Mesenchymal stem cell (in vitro differentiated cells and primary cell): ENCODE results near the gene ZNF541.

ENCODE experiments used
- DNase-seq: peaks from one replicate; pipeline ENCODE4 v3.0.0-alpha.2; 2013
- H2AFZ ChIP-seq: one replicate; pipeline ENCODE4 v1.6.1; 2013; ENCODE audit warnings: low read depth, mild to moderate bottlenecking, control low read depth, inconsistent platforms, low read length, moderate library complexity
- H2AK5ac ChIP-seq: 2 replicates; pipeline ENCODE4 v1.6.1; 2013; ENCODE audit warnings: low read length, moderate library complexity, mild to moderate bottlenecking, inconsistent platforms; ENCODE audit not compliant: severe bottlenecking
- H2BK120ac ChIP-seq: one replicate; pipeline ENCODE4 v1.6.1; 2013; ENCODE audit warnings: low read depth, mild to moderate bottlenecking, inconsistent platforms, low read length, moderate library complexity
- H2BK12ac ChIP-seq, 2 experiments: one replicate each; pipeline ENCODE4 v1.6.1; 2013; ENCODE audit warnings: inconsistent platforms in 2 of 2, low read length in 2 of 2, mild to moderate bottlenecking in 2 of 2, moderate library complexity in 2 of 2, control low read depth in 1 of 2
- H2BK15ac ChIP-seq: one replicate; pipeline ENCODE4 v1.6.1; 2013; ENCODE audit warnings: mild to moderate bottlenecking, low read depth, inconsistent platforms; ENCODE audit not compliant: poor library complexity, severe bottlenecking
- H2BK5ac ChIP-seq: 2 replicates; pipeline ENCODE4 v1.6.1; 2013; ENCODE audit warnings: low read depth, mild to moderate bottlenecking, low read length, control low read depth, inconsistent platforms; ENCODE audit not compliant: poor library complexity, severe bottlenecking
- H3K14ac ChIP-seq, 2 experiments: one replicate each; pipeline ENCODE4 v1.6.1; 2013; ENCODE audit warnings: inconsistent platforms in 2 of 2, low read length in 2 of 2, control low read depth in 1 of 2, mild to moderate bottlenecking in 1 of 2, moderate library complexity in 1 of 2
- H3K18ac ChIP-seq, 2 experiments: one replicate each; pipeline ENCODE4 v1.6.1; 2013; ENCODE audit warnings: inconsistent platforms in 2 of 2, low read length in 2 of 2, control low read depth in 1 of 2, low read depth in 1 of 2, mild to moderate bottlenecking in 1 of 2
- H3K23ac ChIP-seq, 2 experiments: one replicate each; pipeline ENCODE4 v1.6.1; 2013; ENCODE audit warnings: inconsistent platforms in 2 of 2, low read length in 2 of 2, mild to moderate bottlenecking in 2 of 2, moderate library complexity in 2 of 2, control low read depth in 1 of 2
- H3K27ac ChIP-seq: 2 replicates; pipeline ENCODE4 v1.5.1; 2013; ENCODE audit warnings: mild to moderate bottlenecking, moderate library complexity, low read length, control low read depth, inconsistent platforms; ENCODE audit not compliant: poor library complexity, severe bottlenecking
- H3K27me3 ChIP-seq, 2 experiments: 2 replicates each; pipeline versions ENCODE4 v1.6.1 to v1.7.0; 2013; ENCODE audit warnings: low read length in 2 of 2, mild to moderate bottlenecking in 2 of 2, moderate library complexity in 2 of 2, control low read depth in 1 of 2, inconsistent platforms in 1 of 2; ENCODE audit not compliant: control insufficient read depth in 1 of 2, insufficient read depth in 1 of 2
- H3K36me3 ChIP-seq, 2 experiments: 2 replicates each; pipeline versions ENCODE4 v1.6.1 to v1.7.0; 2013; ENCODE audit warnings: low read length in 2 of 2, control low read depth in 1 of 2, inconsistent platforms in 1 of 2, low read depth in 1 of 2, mild to moderate bottlenecking in 1 of 2; ENCODE audit not compliant: insufficient read depth in 2 of 2, control insufficient read depth in 1 of 2
- H3K4ac ChIP-seq, 2 experiments: one replicate each; pipeline ENCODE4 v1.6.1; 2013; ENCODE audit warnings: inconsistent platforms in 2 of 2, low read length in 2 of 2, mild to moderate bottlenecking in 2 of 2, moderate library complexity in 2 of 2, control low read depth in 1 of 2, low read depth in 1 of 2
- H3K4me1 ChIP-seq: 2 replicates; pipeline ENCODE4 v1.6.1; 2013; ENCODE audit warnings: low read depth, low read length, control low read depth; ENCODE audit not compliant: control insufficient read depth, insufficient read depth
- H3K4me2 ChIP-seq: 2 replicates; pipeline ENCODE4 v1.6.1; 2013; ENCODE audit warnings: low read length, mild to moderate bottlenecking, inconsistent platforms; ENCODE audit not compliant: poor library complexity, severe bottlenecking
- H3K4me3 ChIP-seq, 2 experiments: 2 replicates each; pipeline versions ENCODE4 v1.5.1 to v1.7.0; 2013; ENCODE audit warnings: low read length in 2 of 2, mild to moderate bottlenecking in 2 of 2, control low read depth in 1 of 2, low read depth in 1 of 2; ENCODE audit not compliant: insufficient read depth in 1 of 2
- H3K79me1 ChIP-seq: replicated peaks from 2 replicates; pipeline ENCODE4 v1.6.1; 2013; ENCODE audit warnings: mild to moderate bottlenecking, control low read depth, low read length, inconsistent platforms; ENCODE audit not compliant: poor library complexity, severe bottlenecking
- H3K9ac ChIP-seq: 2 replicates; pipeline ENCODE4 v1.7.0; 2013; ENCODE audit warnings: mild to moderate bottlenecking, low read length, moderate library complexity
- H3K9me3 ChIP-seq: 2 replicates; pipeline ENCODE4 v1.7.0; 2013; ENCODE audit warnings: mild to moderate bottlenecking, low read length; ENCODE audit not compliant: control insufficient read depth
- H4K8ac ChIP-seq: one replicate; pipeline ENCODE4 v1.6.1; 2013; ENCODE audit warnings: inconsistent platforms, mild to moderate bottlenecking, low read length, moderate library complexity
- H4K91ac ChIP-seq: one replicate; pipeline ENCODE4 v1.6.1; 2013; ENCODE audit warnings: mild to moderate bottlenecking, low read length, inconsistent platforms
- WGBS: methylation state at CpG from one replicate; pipeline ENCODE4 v1.1.7; 2013; ENCODE audit warnings: mixed read lengths; 5-methylcytosine and 5-hydroxymethylcytosine counted together

Gene ZNF541

DNA sequence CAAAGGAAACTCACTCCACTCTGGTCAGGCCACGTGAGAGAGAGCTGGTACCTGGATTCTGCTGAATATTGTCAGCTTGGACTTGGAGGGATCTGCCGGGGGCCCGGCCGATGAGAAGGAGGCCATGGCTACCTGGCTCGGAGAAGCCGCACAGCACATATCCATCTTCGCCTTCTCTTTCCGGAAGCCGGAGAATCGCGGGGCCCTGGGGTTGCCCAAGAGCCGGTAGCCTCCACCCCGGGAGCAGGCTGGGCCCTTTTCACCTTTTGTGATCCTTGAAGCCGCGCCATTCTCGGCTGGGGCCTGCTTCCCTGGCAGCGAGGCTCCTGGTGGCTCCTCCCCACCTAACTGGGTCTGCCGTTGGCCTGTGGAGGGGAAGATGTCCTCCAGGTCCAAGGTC is 28.9 kb downstream of the ZNF541 start:
- WGBS: 97% methylated on average over 18 of the region's 18 CpGs
- Histone ChIP-seq H3K9me3 (no peaks in the 10 kb centered on the region), H3K9ac (no peak overlapping the region), H2BK12ac (no peak overlapping the region), H2AK5ac (no peak overlapping the region), H3K4ac (no peak overlapping the region), H3K23ac (no peak overlapping the region), H3K27ac (no peak overlapping the region), H3K4me2 (no peak overlapping the region), H3K4me3 (no peak overlapping the region), H3K27me3 (peaks cover 4 to 25% of the 10 kb centered on the region in 2 experiments), H3K18ac (no peak overlapping the region), H2BK15ac (no peak overlapping the region), H2BK5ac (no peak overlapping the region), H2AFZ (no peak overlapping the region), H2BK120ac (no peak overlapping the region), H3K36me3 (no peaks in the 10 kb centered on the region), H4K8ac (no peak overlapping the region), H3K14ac (no peak overlapping the region), H3K79me1 (no peaks in the 10 kb centered on the region), H4K91ac (no peak overlapping the region), H3K4me1 (peaks cover 15% of the 10 kb centered on the region)
- no peak for DNase-seq

DNA sequence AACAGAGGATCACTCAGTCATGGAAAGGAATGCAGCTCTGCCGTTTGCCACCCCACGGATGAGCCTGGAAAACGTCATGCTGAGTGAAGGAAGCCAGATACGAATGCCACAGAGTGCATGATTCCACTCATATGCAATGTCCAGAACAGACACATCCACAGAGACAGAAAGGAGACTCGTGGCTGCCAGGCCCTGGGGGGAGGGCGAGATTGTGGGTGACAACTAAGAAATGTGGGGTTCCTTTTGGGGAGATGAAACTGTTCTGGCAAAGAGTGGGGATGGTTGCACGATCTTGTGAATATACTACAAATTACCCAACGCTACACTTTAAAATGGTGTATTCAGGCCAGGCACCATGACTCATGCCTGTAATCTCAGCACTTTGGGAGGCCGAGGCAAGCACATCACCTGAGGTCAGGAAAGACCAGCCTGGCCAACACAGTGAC is 30.9 kb downstream of the ZNF541 start:
- DNase-seq: peak; percentile 91
- Histone ChIP-seq H3K4me3 (no peak overlapping the region), H3K18ac (no peak overlapping the region), H2BK12ac (peak overlapping the region in 1 of 2 experiments; percentile 60), H3K4me2 (no peak overlapping the region), H3K4me1 (peaks cover 16% of the 10 kb centered on the region), H2BK15ac (no peak overlapping the region), H3K9ac (no peak overlapping the region), H3K23ac (no peak overlapping the region), H2BK5ac (no peak overlapping the region), H3K36me3 (no peaks in the 10 kb centered on the region), H3K9me3 (no peaks in the 10 kb centered on the region), H4K8ac (no peak overlapping the region), H3K14ac (no peak overlapping the region), H4K91ac (no peak overlapping the region), H3K27ac (peak overlapping the region; percentile 70), H2AK5ac (no peak overlapping the region), H3K27me3 (peaks cover 13 to 22% of the 10 kb centered on the region in 2 experiments), H3K79me1 (no peaks in the 10 kb centered on the region), H3K4ac (no peak overlapping the region), H2AFZ (peak overlapping the region; percentile 58), H2BK120ac (no peak overlapping the region)
- 20% methylated on average over 4 of the region's 9 CpGs for WGBS

DNA sequence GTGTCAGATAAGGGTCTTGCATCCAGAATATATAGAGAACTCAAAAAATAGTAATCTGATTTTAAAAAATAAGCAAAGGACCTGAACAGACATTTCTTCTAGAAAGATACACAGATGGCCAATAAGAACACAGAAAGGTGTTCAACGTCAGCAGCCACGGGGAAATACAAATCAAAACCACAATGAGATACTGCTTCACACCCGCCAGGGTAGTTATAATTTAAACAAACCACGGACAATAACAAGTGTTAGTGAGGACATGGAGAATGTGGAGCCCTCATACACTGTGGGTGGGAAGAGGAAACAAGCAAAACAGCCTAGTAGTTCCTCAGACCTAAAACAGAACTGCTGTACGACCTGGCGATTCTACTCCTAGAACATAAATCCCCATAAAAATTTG is 31.4 kb downstream of the ZNF541 start:
- Histone ChIP-seq H3K4ac (no peak overlapping the region), H2BK15ac (no peak overlapping the region), H3K14ac (no peak overlapping the region), H4K8ac (no peak overlapping the region), H2BK5ac (no peak overlapping the region), H2BK120ac (no peak overlapping the region), H3K23ac (no peak overlapping the region), H3K9me3 (no peaks in the 10 kb centered on the region), H3K4me1 (peaks cover 16% of the 10 kb centered on the region), H3K4me2 (peak overlapping the region; percentile 8), H4K91ac (no peak overlapping the region), H3K27ac (peak overlapping the region; percentile 70), H3K9ac (no peak overlapping the region), H2AFZ (no peak overlapping the region), H2BK12ac (no peak overlapping the region), H2AK5ac (no peak overlapping the region), H3K36me3 (no peaks in the 10 kb centered on the region), H3K18ac (no peak overlapping the region), H3K27me3 (peaks cover 13 to 18% of the 10 kb centered on the region in 2 experiments), H3K4me3 (no peak overlapping the region), H3K79me1 (no peaks in the 10 kb centered on the region)
- 44% methylated on average over 2 of the region's 6 CpGs for WGBS
- DNase-seq: peak; percentile 80

DNA sequence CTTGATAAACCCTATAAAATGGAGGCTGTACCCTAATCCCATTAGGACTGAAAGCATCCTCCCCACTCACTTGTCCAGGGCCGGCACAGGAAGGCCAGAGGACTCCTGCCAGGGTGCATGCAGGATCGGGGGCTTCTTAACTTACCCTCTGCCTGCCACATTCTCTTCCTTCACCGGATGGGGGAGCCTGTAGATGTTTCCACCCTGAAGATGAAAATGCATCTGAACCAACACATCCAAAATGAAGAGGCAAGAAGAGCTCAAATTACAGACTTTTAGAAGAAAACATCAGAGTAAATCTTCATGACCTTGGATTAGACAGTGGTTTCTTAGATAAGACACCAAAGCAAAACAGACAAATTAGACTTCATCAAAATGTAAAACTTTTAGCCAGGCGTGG is 32.2 kb downstream of the ZNF541 start:
- no peak overlapping the region for H4K91ac ChIP-seq
- H2BK120ac ChIP-seq: no peak overlapping the region
- no peak overlapping the region for H3K18ac ChIP-seq
- peak overlapping the region; percentile 28 for H3K27ac ChIP-seq
- H2BK15ac ChIP-seq: no peak overlapping the region
- 61% methylated on average over 4 of the region's 4 CpGs for WGBS
- no peak overlapping the region for H3K9ac ChIP-seq
- peak overlapping the region; percentile 28 for H2AK5ac ChIP-seq
- H2BK5ac ChIP-seq: no peak overlapping the region
- no peak overlapping the region for H3K4me2 ChIP-seq
- peaks cover 16% of the 10 kb centered on the region for H3K4me1 ChIP-seq
- peaks cover 13 to 15% of the 10 kb centered on the region in 2 experiments for H3K27me3 ChIP-seq
- DNase-seq: peak; percentile 44
- no peak overlapping the region for H3K4me3 ChIP-seq
- no peak overlapping the region for H3K23ac ChIP-seq
- peak overlapping the region in 1 of 2 experiments; percentile 18 for H3K4ac ChIP-seq
- H3K14ac ChIP-seq: no peak overlapping the region
- no peaks in the 10 kb centered on the region for H3K9me3 ChIP-seq
- H3K36me3 ChIP-seq: no peaks in the 10 kb centered on the region
- peak overlapping the region; percentile 15 for H4K8ac ChIP-seq
- no peaks in the 10 kb centered on the region for H3K79me1 ChIP-seq
- peak overlapping the region in 1 of 2 experiments; percentile 15 for H2BK12ac ChIP-seq
- H2AFZ ChIP-seq: no peak overlapping the region
